Hepatocyte (in vitro differentiated cells): Measurements from ENCODE around the gene APOB. TPM values are rescaled to one million over a fixed set of nuclear protein-coding genes. Genes with fewer than 3 reads are reported as not detected.

Experiments used
- DNase-seq: peaks from one replicate; pipeline ENCODE4 v3.0.0-alpha.2; 2016; ENCODE audit warnings: low spot score
- H2AFZ ChIP-seq: fragments of 200-600 bp; sonication (generic); 2 replicates; pipeline ENCODE4 v1.6.0; 2016; ENCODE audit warnings: antibody characterized with exemption, mild to moderate bottlenecking
- H3K27ac ChIP-seq: fragments of 200-600 bp; sonication (generic); 2 replicates; pipeline ENCODE4 v1.5.1; 2016; ENCODE audit warnings: mild to moderate bottlenecking
- H3K27me3 ChIP-seq: fragments of 200-600 bp; sonication (generic); 2 replicates; pipeline ENCODE4 v1.6.1; 2016
- H3K36me3 ChIP-seq: fragments of 200-600 bp; sonication (generic); replicated peaks from 2 replicates; pipeline ENCODE4 v1.5.1; 2016; ENCODE audit warnings: low read depth; ENCODE audit not compliant: insufficient read depth
- H3K4me1 ChIP-seq: fragments of 200-600 bp; sonication (generic); 2 replicates; pipeline ENCODE4 v1.5.1; 2016; ENCODE audit warnings: mild to moderate bottlenecking, moderate library complexity; ENCODE audit not compliant: insufficient read depth
- H3K4me2 ChIP-seq: fragments of 200-600 bp; sonication (generic); 2 replicates; pipeline ENCODE4 v1.6.0; 2016
- H3K4me3 ChIP-seq: fragments of 200-600 bp; sonication (generic); 2 replicates; pipeline ENCODE4 v1.5.1; 2016; ENCODE audit warnings: mild to moderate bottlenecking
- H3K79me2 ChIP-seq: fragments of 200-600 bp; sonication (generic); 2 replicates; pipeline ENCODE4 v1.6.0; 2017; ENCODE audit warnings: mild to moderate bottlenecking
- H3K9me2 ChIP-seq: fragments of 200-600 bp; sonication (generic); replicated peaks from 2 replicates; pipeline ENCODE4 v1.6.0; 2017; ENCODE audit warnings: mild to moderate bottlenecking; ENCODE audit not compliant: insufficient read depth
- H3K9me3 ChIP-seq: fragments of 200-600 bp; sonication (generic); 2 replicates; pipeline ENCODE4 v1.5.1; 2016; ENCODE audit warnings: low read depth, mild to moderate bottlenecking
- H4K20me1 ChIP-seq: fragments of 200-600 bp; sonication (generic); 2 replicates; pipeline ENCODE4 v1.6.0; 2016; ENCODE audit warnings: mild to moderate bottlenecking; ENCODE audit not compliant: insufficient read depth, poor library complexity, severe bottlenecking
- EZH2 ChIP-seq: fragments of 200-600 bp; sonication (generic); IDR thresholded peaks from 2 replicates; pipeline ENCODE4 v1.6.1; 2016; ENCODE audit warnings: antibody characterized with exemption, mild to moderate bottlenecking, borderline replicate concordance
- EZH2phosphoT487 ChIP-seq: fragments of 200-600 bp; sonication (generic); IDR thresholded peaks from one replicate; pipeline ENCODE4 v1.6.1; 2018; ENCODE audit warnings: antibody characterized with exemption, mild to moderate bottlenecking, low read depth, moderate library complexity; ENCODE audit not compliant: unreplicated experiment, severe bottlenecking
- WGBS: methylation state at CpG from one replicate; pipeline ENCODE4 v1.1.6; 2016; ENCODE audit warnings: low lambda C conversion rate; ENCODE audit errors: missing lambda C conversion rate; 5-methylcytosine and 5-hydroxymethylcytosine counted together
- polyA plus RNA-seq: library from polyadenylated mRNA; unstranded; fragments of >200 nt; fragmentation: Nextera tagmentation; extraction: Ambion mirVana; gene quantifications from 2 replicates; pipeline ENCODE4 v1.2.1, GENCODE V29; 2016
- total RNA-seq: library from RNA; depleted of rRNA; stranded (reverse); fragments of >200 nt; gene quantifications from 2 replicates; pipeline ENCODE4 v1.2.3, GENCODE V29; 2014
- TF ChIP-seq, protein P1 (sequence below): fragments of 200-600 bp; sonication (generic); IDR thresholded peaks from 2 replicates; pipeline ENCODE4 v1.5.1; 2016; ENCODE audit warnings: antibody characterized with exemption, mild to moderate bottlenecking; ENCODE audit not compliant: poor library complexity

The APOB gene
- total and polyA plus RNA-seq, 2 experiments from 2014 or later = 184 to 814 TPM

DNA sequence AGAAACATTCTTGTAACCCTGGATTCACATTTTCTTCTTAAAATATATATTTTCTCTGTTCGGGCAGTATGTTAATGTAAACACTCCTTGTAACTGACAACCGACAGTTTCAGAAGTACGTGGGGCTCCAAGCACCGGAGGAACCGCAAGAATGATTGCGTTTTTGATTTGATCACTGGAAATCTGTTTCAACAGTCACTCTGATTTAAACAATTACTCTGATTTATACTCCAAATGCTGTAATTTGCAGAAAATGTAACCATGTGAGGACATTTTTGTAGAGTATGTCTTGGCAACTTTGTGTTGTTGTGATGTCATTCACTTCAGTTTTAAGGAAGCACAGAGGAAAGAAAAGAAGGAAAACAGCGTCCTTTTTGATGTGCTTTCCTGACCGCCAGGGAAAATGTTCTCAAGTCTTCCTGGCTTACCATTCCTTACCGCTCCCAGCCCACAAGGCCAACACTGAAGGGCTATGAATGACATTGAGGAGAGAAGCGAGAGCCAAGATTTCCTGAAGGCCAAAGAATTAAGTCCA, 77.7 kb downstream of the APOB start:
- Histone ChIP-seq H3K27me3 (peaks cover 26% of the 10 kb centered on the region), H3K4me2 (no peak overlapping the region), H3K79me2 (no peaks in the 10 kb centered on the region), H3K9me2 (no peaks in the 10 kb centered on the region), H3K9me3 (no peaks in the 10 kb centered on the region), H3K27ac (no peak overlapping the region), H3K4me3 (no peak overlapping the region), H2AFZ (no peak overlapping the region), H4K20me1 (no peaks in the 10 kb centered on the region), H3K4me1 (no peaks in the 10 kb centered on the region), H3K36me3 (no peaks in the 10 kb centered on the region)
- DNase-seq = no peak
- WGBS = 61% methylated on average over 10 of the region's 10 CpGs
- TF ChIP-seq EZH2phosphoT487 = no peak
- TF ChIP-seq, protein P1, sequence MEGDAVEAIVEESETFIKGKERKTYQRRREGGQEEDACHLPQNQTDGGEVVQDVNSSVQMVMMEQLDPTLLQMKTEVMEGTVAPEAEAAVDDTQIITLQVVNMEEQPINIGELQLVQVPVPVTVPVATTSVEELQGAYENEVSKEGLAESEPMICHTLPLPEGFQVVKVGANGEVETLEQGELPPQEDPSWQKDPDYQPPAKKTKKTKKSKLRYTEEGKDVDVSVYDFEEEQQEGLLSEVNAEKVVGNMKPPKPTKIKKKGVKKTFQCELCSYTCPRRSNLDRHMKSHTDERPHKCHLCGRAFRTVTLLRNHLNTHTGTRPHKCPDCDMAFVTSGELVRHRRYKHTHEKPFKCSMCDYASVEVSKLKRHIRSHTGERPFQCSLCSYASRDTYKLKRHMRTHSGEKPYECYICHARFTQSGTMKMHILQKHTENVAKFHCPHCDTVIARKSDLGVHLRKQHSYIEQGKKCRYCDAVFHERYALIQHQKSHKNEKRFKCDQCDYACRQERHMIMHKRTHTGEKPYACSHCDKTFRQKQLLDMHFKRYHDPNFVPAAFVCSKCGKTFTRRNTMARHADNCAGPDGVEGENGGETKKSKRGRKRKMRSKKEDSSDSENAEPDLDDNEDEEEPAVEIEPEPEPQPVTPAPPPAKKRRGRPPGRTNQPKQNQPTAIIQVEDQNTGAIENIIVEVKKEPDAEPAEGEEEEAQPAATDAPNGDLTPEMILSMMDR = no peak
- TF ChIP-seq EZH2 = no peak

DNA sequence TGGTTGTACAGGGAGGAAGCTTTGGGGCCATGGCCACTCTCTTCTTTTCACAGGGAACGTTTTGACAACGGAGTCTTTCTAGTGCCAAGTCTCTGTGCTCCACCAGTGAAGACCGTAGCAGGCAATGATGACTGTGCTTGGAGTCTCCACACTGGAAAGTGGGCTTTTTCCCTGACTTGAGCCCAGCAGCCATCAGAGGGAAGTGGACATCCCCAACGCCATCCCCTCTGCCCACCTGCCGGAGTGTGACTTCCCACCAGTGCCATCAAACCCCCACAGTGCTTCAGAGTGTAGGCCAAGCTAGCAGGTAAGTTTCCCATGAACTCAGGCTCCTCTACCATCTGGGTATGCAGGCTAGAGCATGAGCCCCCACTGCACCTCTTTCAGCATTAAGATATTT, 78.7 kb downstream of the APOB start:
- no peaks in the 10 kb centered on the region for H3K4me1 ChIP-seq

DNA sequence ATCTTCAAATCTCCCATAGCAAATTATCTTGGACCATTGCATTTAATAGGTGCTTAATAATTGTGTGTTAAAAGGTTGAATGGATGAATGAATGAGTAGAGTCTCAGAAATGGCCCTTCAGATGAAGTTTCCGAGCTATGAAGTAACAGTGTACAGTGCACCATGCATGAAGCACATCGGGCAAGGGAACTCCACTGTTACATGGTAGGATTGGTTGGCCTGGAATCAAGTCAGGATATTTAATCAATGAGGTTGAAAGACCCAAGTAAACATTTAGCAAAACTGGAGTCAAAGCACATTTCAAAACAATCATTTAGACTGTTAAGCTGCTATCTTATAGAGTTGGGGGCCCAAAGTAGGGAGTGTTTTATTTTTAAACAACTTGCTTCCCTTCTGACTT, 80.0 kb downstream of the APOB start:
- no peak overlapping the region for H3K4me3 ChIP-seq
- no peaks in the 10 kb centered on the region for H3K36me3 ChIP-seq
- H3K4me2 ChIP-seq = no peak overlapping the region
- TF ChIP-seq EZH2 (no peak), EZH2phosphoT487 (no peak)
- TF ChIP-seq, protein P1 = no peak
- no peaks in the 10 kb centered on the region for H3K9me3 ChIP-seq
- no peaks in the 10 kb centered on the region for H4K20me1 ChIP-seq
- H3K27ac ChIP-seq = no peak overlapping the region
- DNase-seq = no peak
- H3K79me2 ChIP-seq = no peaks in the 10 kb centered on the region
- H3K27me3 ChIP-seq = peaks cover 28% of the 10 kb centered on the region
- no peaks in the 10 kb centered on the region for H3K4me1 ChIP-seq
- H2AFZ ChIP-seq = no peak overlapping the region
- 87% methylated on average over 2 of the region's 2 CpGs for WGBS
- H3K9me2 ChIP-seq = no peaks in the 10 kb centered on the region

More for the DNA sequence above, 78.7 kb downstream of the APOB start:
- Histone ChIP-seq H3K27ac (no peak overlapping the region), H3K79me2 (no peaks in the 10 kb centered on the region), H3K36me3 (no peaks in the 10 kb centered on the region), H3K9me3 (no peaks in the 10 kb centered on the region), H3K27me3 (peaks cover 28% of the 10 kb centered on the region), H3K9me2 (no peaks in the 10 kb centered on the region), H3K4me2 (no peak overlapping the region), H4K20me1 (no peaks in the 10 kb centered on the region), H3K4me3 (no peak overlapping the region), H2AFZ (no peak overlapping the region)
- TF ChIP-seq, protein P1 = no peak
- no peak for TF ChIP-seq EZH2phosphoT487
- no peak for TF ChIP-seq EZH2
- DNase-seq = no peak
- 93% methylated on average over 5 of the region's 5 CpGs for WGBS
